ENCODE results near the gene BCLAF3. TPM values are rescaled to one million over a fixed set of nuclear protein-coding genes. Genes with fewer than 3 reads are reported as not detected.

BCLAF3 gene
- polyA plus RNA-seq, 1 donor (not counting 4 experiments of a cell fraction or from before 2014, with no cell fraction given): 3.0 TPM

DNA sequence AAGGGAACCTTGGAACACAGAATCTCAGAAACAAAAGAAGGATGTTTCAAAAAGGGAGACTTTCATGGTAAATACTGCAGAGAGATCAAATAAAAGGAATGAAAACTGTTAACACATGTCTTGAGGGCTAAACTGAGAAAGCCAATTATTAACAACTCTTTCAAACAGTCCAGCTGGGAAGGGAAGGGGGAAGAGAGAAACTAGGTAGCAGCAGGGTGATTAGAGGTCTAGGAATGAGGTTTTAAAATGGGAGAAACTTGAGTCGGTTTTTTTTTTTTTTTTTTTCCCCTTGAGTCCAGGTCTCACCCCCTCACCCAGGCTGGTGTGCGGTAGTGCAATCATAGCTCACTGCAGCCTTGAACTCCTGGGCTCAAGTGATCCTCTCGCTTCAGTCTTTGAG is 4.3 kb downstream of the BCLAF3 start:
- no peak overlapping the region for H3K4me2 ChIP-seq (ENCODE audit: control insufficient read depth, extremely low read depth, insufficient read depth, low read depth, low read length)
- dilution Hi-C loops (cut with MboI; ENCODE audit: extremely low pct_ligation_motif_present, low sequenced_read_pairs): no loop called here
- no peaks in the 10 kb centered on the region for H3K9me1 ChIP-seq (ENCODE audit: control insufficient read depth, extremely low read depth, insufficient read depth, low read length)
- no peak overlapping the region for H3K9ac ChIP-seq (ENCODE audit: control insufficient read depth, extremely low read depth, insufficient read depth, low read length)
- H3K4me1 ChIP-seq (ENCODE audit: control insufficient read depth, extremely low read depth, insufficient read depth, low read length): no peaks in the 10 kb centered on the region
- no peaks in the 10 kb centered on the region for H4K20me1 ChIP-seq (ENCODE audit: control insufficient read depth, extremely low read depth, insufficient read depth, low read length)
- no peak for DNase-seq (ENCODE audit: low read depth, low spot score)
- no peak overlapping the region for H3K27ac ChIP-seq (ENCODE audit: control insufficient read depth, insufficient read depth, low read length)
- no peaks in the 10 kb centered on the region for H3K27me3 ChIP-seq (ENCODE audit: control insufficient read depth, extremely low read depth, insufficient read depth, low read length)
- no peak for FAIRE-seq
- no peaks in the 10 kb centered on the region for H3K36me3 ChIP-seq (ENCODE audit: control insufficient read depth in 2 of 2, extremely low read depth in 1 of 2, insufficient read depth in 2 of 2, low read length in 2 of 2)
- H3K4me3 ChIP-seq (ENCODE audit: control insufficient read depth in 2 of 3, extremely low read depth in 1 of 3, insufficient read depth in 2 of 3, low read depth in 1 of 3, low read length in 3 of 3): no peak overlapping the region
- H3K9me3 ChIP-seq (ENCODE audit: control insufficient read depth, low read depth, low read length): no peaks in the 10 kb centered on the region
- no peak overlapping the region for H2AFZ ChIP-seq (ENCODE audit: control insufficient read depth, low read length)
- no peaks in the 10 kb centered on the region for H3K79me2 ChIP-seq (ENCODE audit: control insufficient read depth, insufficient read depth, low read length)
- no peak for TF ChIP-seq EZH2 (IDR thresholded peaks at IDR 0.05; ENCODE audit: low read length)
- TF ChIP-seq, protein P1, sequence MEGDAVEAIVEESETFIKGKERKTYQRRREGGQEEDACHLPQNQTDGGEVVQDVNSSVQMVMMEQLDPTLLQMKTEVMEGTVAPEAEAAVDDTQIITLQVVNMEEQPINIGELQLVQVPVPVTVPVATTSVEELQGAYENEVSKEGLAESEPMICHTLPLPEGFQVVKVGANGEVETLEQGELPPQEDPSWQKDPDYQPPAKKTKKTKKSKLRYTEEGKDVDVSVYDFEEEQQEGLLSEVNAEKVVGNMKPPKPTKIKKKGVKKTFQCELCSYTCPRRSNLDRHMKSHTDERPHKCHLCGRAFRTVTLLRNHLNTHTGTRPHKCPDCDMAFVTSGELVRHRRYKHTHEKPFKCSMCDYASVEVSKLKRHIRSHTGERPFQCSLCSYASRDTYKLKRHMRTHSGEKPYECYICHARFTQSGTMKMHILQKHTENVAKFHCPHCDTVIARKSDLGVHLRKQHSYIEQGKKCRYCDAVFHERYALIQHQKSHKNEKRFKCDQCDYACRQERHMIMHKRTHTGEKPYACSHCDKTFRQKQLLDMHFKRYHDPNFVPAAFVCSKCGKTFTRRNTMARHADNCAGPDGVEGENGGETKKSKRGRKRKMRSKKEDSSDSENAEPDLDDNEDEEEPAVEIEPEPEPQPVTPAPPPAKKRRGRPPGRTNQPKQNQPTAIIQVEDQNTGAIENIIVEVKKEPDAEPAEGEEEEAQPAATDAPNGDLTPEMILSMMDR (optimal IDR thresholded peaks at IDR 0.05 in 1 of 3, IDR thresholded peaks at IDR 0.05 in 1 of 3, conservative IDR thresholded peaks at IDR 0.05 in 1 of 3; ENCODE audit: extremely low read depth in 1 of 3, insufficient read depth in 2 of 3, low read length in 3 of 3): no peak

DNA sequence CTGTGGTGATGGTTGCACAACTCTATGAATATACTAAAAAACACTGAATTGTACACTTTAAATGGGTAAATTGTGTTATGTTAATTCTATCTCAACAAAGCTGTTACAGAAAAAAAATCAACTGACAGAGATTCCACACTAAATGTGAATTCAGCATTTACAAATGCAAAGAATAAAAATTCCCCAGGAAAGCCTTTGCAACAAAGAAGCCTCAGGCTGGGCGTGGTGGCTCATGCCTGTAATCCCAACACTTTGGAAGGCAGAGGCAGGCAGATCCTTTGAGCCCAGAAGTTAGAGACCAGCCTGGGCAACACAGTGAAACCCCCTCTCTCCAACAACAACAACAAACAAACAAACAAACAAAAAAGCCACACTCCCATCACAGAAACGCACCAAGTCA is 8.9 kb downstream of the BCLAF3 start:
- no peak overlapping the region for H3K9ac ChIP-seq (ENCODE audit: control insufficient read depth, extremely low read depth, insufficient read depth, low read length)

More for the DNA sequence above, 8.9 kb downstream of the BCLAF3 start:
- Histone ChIP-seq H3K27ac (ENCODE audit: control insufficient read depth, insufficient read depth, low read length) (no peak overlapping the region), H3K79me2 (ENCODE audit: control insufficient read depth, insufficient read depth, low read length) (no peaks in the 10 kb centered on the region), H3K36me3 (ENCODE audit: control insufficient read depth in 2 of 2, extremely low read depth in 1 of 2, insufficient read depth in 2 of 2, low read length in 2 of 2) (no peaks in the 10 kb centered on the region), H2AFZ (ENCODE audit: control insufficient read depth, low read length) (no peak overlapping the region), H3K27me3 (ENCODE audit: control insufficient read depth, extremely low read depth, insufficient read depth, low read length) (no peaks in the 10 kb centered on the region), H4K20me1 (ENCODE audit: control insufficient read depth, extremely low read depth, insufficient read depth, low read length) (no peaks in the 10 kb centered on the region), H3K4me3 (ENCODE audit: control insufficient read depth in 2 of 3, extremely low read depth in 1 of 3, insufficient read depth in 2 of 3, low read depth in 1 of 3, low read length in 3 of 3) (no peak overlapping the region), H3K4me2 (ENCODE audit: control insufficient read depth, extremely low read depth, insufficient read depth, low read depth, low read length) (no peak overlapping the region), H3K4me1 (ENCODE audit: control insufficient read depth, extremely low read depth, insufficient read depth, low read length) (no peaks in the 10 kb centered on the region), H3K9me3 (ENCODE audit: control insufficient read depth, low read depth, low read length) (no peaks in the 10 kb centered on the region), H3K9me1 (ENCODE audit: control insufficient read depth, extremely low read depth, insufficient read depth, low read length) (no peaks in the 10 kb centered on the region)
- FAIRE-seq (no peak), DNase-seq (ENCODE audit: low read depth, low spot score) (no peak)
- dilution Hi-C loops (cut with MboI; ENCODE audit: extremely low pct_ligation_motif_present, low sequenced_read_pairs): no loop called here
- TF ChIP-seq, protein P1 (optimal IDR thresholded peaks at IDR 0.05 in 1 of 3, IDR thresholded peaks at IDR 0.05 in 1 of 3, conservative IDR thresholded peaks at IDR 0.05 in 1 of 3; ENCODE audit: extremely low read depth in 1 of 3, insufficient read depth in 2 of 3, low read length in 3 of 3): no peak
- TF ChIP-seq EZH2 (IDR thresholded peaks at IDR 0.05; ENCODE audit: low read length): no peak

All from keratinocyte (primary cell).